ENCODE measurements around the gene DOK3.

DOK3 gene

DNA sequence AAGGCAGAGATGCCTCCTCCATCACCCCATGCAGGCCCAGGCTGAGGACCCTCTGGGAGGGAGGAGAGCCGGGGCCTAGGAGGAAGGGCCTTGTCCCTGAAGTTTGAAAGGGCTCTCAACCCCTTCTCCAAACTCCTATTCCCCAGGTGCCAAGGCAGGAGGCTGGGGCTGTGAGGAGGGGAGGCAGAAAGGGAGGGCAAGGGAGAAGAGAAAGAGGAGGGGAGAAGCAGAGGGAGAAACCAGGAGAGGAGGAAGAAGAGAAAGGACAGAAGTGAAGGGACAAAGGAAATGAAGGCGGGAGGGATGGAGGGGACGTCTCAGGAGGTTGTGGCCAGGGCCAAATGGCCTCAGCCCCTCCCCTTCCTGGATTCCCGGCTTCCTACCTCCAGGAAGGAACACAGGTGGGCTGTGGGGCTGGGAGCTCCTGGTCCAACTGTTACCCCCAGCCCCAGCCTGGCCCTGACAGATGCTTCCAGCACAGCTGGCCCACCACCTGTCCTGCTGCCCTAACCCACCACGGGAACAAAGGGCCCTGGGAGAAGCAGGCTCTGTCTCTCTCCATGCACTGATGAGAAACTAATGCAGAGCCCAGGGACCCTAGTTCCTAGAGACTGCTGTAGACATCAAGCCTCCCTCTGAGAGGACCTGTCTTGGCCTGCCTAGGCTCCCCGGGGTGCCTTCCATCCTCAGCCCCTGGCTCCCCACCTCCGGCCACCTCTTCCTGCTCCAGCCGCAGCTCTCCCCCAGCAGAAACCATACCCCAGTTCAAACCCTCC lies 39.7 kb downstream of the DOK3 start:
- in situ Hi-C loops (cut with MboI; ENCODE audit: low sequenced_read_pairs) = no loop called here

DNA sequence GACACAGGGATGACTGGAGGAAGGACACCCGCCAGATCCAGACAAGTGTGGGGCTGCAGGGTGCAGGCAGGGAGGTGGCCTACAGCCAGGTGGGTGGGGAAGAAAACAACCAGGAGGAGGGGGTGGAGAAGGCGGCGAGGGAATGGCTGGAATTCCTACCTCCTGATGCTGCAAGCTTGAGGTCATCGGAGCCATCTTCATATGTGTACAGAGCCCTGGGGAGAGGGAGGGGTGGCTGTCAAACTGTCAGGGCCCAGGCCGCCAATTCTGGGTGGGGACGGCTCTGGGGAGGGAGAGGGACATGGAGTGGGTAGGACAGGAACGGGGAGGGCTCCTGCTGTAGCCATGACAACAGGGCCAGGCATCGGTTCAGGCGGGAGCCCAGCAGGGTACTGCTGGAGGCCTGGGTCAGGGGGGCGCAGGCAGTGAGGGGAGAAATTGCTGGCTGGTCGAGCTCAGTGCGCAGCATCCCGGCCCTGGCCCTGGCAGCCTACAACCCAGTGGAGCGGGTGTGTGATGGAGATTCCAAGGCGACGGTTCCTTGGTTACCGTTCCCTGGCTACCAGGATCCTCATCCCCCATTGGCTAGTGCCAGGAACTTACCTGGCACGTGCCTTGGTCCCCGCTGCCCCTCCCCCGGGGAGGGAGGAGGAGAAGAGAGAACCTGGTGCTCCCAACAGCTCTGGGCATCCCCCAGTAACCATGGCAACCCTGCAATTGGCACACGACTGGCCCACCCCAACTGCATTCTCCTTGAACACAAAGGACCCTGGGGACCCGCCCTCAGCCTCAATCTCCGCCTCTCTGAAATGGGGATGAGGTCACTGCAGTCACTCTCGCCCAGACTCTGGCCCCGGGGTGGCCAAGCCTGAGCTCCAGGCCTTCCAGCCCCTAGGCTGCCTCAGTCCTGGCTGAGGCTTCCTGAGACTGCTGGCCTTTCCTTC lies 40.7 kb downstream of the DOK3 start:
- in situ Hi-C loops (cut with MboI; ENCODE audit: low sequenced_read_pairs) = no loop called here

DNA sequence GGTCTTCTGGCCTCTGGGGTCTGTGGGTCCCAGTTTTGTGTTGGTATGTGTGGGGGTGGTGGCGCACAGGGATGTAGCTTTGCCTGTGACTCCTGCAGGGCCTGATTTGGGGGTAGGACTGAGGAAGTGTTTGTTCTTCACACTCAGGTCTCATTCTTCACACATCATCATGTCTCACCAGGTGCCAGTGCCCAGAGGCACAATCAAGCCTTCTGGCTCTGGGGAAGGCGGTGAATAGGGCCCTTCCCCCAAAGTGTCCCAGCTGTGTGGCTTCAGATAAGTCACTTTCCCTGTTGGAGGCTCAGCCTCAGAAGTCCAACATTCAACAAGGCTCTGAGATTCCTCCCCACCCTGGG lies 41.3 kb downstream of the DOK3 start:
- in situ Hi-C loops (cut with MboI; ENCODE audit: low sequenced_read_pairs) = no loop called here

DNA sequence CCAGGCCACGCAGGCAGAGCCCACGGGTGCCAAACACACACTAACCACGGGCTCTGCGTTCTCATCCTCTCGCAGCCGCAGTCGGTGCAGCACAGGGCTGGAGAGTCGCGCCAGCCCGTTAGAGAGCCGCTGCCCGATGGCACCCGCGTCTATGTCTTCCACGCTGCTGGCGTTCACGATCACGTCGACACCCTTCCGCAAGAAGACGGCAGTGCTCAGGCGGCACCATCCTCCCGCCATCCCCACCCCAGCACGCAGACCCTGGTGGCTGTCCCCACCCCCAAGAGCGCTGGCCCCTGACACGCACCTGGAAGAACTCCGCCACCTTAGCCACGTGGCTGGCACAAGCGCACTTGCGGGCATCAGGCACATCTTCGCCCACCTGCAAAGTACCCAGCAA lies 42.2 kb downstream of the DOK3 start:
- in situ Hi-C loops (cut with MboI; ENCODE audit: low sequenced_read_pairs) = no loop called here

DNA sequence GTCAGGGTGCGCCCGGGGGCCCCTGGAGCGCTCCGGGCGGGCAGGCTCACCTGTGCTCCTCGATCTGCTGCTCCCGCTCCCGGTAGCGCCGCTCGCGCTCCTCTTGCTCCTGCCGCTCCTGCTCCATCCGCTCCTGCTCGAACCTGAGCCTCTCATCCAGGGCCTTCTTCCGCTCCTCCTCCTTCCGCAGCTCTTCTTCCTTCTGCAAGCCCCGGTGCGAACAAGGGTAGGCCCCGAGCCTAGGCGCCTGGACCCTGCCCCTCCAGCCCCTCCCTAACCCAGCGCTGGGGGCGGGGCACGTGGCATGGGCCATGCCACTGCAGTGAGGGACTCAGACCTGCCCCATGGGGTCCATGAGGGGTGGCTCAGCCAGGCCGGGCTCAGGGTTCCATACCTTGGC lies 42.8 kb downstream of the DOK3 start:
- in situ Hi-C loops (cut with MboI; ENCODE audit: low sequenced_read_pairs) = no loop called here

DNA sequence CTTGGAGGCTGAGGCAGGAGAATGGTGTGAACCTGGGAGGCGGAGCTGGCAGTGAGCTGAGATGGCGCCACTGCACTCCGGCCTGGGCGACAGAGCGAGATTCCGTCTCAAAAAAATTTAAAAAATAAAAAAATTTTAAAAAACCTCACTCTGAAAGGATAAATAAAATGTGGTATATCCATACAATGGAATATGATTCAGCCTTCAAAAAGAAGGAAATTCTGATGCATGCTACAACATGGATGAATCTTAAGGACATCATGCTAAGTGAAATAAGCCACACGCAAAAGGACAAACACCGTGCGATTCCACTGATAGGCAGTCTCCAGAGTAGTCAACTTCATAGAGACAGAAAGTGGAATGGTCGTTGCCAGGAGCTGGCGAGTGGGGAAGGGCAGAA lies 44.6 kb downstream of the DOK3 start:
- in situ Hi-C loops (cut with MboI; ENCODE audit: low sequenced_read_pairs) = no loop called here

DNA sequence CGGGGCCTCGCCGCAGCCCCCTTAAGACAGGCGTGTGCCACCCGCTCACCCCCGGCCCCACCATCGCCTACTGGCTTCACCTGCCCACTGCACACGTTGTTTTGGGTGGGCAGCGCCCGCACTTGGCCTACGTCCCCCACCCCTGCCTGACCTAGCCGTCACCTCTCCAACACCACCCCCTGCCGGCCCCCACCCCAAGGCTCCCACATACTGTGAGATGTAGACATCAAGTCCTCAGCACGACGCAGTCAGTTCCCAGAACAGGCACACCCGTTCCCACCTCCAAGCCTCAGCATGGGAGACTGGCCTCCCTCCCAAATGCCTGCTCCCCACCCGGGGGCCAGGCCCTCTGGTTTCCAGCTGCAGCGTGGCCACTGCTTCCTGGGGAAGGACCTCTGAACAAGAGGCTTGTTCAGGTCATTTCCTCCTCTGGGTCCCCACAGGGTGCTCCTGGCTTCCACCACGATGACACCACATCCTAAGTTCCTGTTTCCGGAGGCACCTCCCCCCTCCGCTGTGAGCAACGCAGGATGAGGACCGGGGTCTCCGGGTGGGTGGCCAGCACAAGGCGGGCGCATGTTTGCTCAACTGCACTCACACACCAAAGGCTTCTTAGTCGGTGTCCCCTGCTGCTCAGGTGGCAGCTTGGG lies 47.5 kb downstream of the DOK3 start:
- in situ Hi-C loops (cut with MboI; ENCODE audit: low sequenced_read_pairs) = no loop called here

DNA sequence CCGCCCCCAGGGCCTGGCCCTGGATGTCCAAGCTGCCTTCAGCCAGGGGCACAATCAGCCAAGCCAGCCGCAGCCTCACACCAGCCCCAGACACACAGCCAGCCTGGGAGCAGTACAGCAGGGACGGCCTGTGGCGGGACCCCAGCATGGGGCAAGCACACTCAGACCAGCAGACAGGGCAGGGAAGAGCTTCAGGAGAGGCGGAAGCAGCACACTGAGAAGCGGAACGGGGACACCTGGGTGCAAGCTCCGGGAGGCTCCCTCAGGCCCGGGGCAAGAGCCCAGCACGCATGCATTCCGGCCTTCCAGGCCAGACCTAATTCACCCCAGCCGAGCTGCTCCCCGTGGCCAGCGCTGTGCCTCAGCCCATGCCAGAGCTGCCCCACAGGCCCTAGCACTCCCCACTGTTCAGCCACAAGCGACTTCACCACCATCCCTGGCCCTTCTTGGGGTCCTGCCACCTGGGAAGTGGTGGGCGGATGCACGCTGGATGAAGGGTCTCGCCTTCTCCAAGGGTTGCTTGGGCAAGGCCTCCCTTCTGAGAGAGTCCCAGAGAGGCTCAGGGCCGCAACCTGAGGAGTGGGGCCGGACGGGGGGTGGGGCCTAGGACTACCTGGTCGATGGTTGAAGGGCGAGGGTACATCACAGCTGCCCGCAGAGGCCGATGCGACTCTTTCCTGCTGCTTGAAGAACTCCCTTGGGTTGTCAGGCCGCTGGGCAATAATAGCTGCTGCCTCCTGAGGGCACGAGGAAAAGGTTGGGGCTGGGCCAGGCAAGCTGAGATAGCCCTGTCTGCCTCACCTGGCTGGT lies 49.6 kb downstream of the DOK3 start:
- in situ Hi-C loops (cut with MboI; ENCODE audit: low sequenced_read_pairs) = no loop called here

DNA sequence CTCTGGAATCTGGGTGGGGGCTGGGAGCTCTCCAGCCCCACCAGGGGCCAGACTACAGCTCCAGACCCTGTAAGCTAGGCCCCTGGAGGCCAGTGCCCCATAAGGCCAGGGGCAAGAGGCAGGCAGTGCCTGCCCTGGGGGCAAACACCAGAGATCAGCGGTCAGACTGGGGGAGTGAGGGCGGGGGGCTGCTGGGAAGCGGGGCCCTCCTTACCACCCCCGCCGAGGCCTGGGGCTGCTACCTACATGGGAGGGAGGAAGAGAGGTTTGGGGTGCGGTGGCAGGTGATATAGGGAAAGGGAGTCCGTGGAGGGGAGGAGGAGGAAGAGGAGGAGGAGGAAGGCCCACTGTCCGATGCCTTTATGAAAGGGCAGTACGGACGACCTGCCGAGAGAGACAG lies 50.3 kb downstream of the DOK3 start:
- in situ Hi-C loops (cut with MboI; ENCODE audit: low sequenced_read_pairs) = no loop called here

DNA sequence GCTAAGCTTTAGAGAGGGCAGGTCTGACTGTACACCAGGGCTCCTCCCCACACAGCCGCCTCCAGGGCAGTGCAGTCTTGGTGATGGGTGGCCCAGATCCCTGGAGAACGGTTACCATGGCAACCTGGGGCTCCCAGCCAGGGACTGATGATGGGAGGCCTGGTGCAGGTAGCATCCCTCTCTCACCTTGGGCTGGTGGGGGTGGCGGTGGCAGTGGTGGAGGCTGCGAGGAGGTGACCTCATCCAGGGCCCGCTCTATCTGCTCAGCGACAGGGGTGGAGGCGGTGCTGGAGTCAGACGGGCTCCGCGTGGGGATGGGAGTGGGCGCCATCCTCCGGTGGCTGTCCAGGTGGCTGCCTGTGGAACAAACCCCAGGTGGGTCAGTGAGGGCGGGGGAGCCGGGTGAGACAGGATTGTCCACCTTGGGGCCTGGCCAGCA lies 50.7 kb downstream of the DOK3 start:
- in situ Hi-C loops (cut with MboI; ENCODE audit: low sequenced_read_pairs) = no loop called here

DNA sequence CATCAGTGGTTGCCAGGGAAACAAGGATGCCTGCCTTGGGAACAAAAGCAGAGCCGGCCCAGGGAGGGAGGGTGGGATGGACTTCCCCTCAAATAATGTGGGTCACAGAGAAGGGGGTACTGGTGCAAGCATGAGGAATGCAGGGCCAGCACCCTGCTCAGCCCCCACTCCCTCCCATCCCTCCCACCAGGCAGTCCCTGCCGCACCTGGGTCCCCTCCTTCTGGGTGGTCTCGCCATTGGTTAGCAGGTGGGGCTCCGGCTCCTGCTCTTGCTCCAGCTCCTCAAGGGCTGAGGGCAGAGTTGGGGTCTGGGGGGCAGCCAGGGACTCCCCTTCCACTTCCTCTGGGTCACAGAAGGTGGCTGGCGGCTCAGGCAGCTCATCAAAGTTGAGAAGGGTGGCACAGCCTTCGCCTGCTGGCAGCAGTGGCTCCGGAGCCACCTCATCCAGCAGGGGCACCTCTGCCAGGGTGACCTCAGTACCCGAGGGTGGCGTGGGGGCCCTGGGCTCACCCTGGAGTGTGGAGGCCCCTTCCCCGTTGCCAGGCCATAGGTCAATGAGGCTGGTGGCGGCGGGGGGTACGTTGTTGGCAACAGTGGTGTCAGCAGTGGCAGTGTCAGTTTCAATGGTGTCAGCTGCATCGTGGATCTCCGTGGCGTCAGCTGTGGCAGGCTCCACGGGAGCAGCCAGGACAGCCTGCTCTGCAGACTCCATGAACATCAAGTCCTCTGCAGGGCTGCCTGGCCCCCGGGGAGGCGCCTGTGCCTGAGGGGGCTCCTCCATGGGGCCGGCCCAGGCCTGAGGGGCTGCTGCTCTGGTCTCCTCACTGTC lies 51.6 kb downstream of the DOK3 start:
- in situ Hi-C loops (cut with MboI; ENCODE audit: low sequenced_read_pairs) = no loop called here

DNA sequence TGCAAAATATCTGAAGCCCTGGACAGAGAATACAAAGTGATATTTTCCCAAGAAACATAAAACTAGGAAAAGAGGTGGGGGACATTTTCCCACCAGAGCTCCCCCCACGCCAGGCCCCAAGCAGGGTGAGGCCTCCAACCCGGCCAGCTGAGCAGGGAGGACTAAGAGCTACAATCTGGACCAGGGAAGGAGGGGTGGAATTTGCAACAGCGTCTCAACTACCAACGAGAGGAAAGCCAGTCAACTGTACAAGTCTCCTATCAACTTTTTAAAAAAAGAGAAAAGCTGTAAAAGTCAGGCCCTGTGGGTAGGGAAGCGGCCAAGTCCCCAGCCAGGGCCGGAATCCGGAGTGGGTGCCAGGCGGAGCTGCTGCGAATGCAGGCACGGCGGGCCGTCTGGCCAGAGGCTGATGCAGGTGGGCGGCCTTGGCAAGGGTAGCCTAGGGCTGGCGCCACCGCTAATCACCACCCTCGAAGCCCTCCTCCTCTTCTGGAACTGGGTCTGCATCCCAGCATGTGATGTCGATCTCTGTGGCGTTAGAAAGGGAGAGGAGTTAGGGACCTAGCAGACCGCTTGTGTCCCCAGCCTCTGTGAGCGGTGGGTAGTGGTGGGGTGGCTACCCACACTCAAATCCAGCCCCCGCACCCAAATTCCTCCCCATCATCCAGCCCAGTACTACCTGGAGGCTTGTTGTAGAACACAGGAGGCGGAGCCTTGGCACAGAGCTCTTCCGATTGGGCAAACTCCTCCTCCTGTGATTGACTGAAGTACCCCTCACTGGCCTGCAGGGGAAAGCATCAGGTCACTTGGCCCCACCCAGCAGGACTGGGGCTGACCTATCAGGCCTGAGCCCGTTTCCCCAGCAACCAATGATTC lies 52.4 kb downstream of the DOK3 start:
- in situ Hi-C loops (cut with MboI; ENCODE audit: low sequenced_read_pairs) = no loop called here

DNA sequence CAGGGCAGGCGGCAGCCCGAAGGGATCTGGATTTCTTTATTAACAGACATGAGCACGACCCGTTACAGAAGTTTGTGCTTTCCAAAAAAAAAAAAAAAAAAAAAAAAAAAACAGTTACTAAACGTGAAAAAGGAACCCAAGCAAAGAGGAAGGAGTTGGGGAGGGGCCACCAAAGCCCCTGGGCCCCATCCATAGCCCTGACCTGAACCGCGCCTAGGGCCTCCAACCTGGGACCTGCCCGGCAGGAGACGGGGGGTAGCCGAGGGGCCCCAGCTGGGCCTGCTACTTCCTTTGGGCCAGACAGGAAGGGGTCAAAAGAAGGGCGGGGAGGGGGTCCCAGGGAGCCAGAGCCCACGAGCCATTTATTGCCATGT lies 53.0 kb downstream of the DOK3 start:
- in situ Hi-C loops (cut with MboI; ENCODE audit: low sequenced_read_pairs) = no loop called here

DNA sequence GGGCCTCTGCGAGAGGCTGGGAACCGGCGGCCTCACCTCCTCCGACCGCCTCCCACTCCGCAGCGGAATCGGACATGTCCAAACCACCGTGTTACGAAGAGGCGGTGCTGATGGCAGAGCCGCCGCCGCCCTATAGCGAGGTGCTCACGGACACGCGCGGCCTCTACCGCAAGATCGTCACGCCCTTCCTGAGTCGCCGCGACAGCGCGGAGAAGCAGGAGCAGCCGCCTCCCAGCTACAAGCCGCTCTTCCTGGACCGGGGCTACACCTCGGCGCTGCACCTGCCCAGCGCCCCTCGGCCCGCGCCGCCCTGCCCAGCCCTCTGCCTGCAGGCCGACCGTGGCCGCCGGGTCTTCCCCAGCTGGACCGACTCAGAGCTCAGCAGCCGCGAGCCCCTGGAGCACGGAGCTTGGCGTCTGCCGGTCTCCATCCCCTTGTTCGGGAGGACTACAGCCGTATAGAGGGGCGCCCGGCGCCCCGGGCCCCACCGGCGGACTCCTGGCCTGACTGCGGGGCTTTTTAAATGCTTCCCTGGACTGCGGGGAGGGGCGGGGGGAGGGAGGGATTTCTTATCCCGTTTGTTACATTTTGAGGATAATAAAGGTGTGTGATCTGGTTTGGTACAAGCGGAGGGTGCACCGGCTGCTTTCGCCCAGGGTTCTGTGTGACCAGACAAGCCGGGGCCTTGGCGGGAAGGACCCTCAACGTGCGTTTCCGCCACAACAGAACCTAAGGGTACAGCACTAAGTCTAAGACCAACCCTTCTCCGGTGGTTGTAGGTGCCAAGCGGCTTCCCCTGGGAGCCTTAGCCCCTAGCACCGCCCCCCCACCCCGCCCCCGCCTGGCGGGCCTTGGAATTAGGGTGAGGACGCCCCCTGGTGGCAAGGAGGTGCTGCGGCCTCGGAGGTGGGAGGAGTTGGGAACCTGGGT lies 53.7 kb downstream of the DOK3 start:
- in situ Hi-C loops (cut with MboI; ENCODE audit: low sequenced_read_pairs) = no loop called here

DNA sequence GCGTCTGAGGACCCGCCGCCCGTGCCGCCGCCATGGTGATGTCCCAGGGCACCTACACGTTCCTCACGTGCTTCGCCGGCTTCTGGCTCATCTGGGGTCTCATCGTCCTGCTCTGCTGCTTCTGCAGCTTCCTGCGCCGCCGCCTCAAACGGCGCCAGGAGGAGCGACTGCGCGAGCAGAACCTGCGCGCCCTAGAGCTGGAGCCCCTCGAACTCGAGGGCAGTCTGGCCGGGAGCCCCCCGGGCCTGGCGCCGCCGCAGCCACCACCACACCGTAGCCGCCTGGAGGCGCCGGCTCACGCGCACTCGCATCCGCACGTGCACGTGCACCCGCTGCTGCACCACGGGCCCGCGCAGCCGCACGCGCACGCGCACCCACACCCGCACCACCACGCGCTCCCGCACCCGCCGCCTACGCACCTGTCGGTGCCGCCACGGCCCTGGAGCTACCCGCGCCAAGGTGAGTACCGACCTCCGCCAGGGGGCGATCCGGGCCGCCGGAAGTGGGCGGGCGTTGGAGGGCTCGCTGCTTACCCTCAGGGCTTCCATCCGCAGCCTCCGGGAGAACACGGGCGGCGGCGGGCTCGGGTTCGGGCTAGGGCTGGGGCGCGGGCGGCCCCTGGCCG lies 54.5 kb downstream of the DOK3 start:
- in situ Hi-C loops (cut with MboI; ENCODE audit: low sequenced_read_pairs) = no loop called here

DNA sequence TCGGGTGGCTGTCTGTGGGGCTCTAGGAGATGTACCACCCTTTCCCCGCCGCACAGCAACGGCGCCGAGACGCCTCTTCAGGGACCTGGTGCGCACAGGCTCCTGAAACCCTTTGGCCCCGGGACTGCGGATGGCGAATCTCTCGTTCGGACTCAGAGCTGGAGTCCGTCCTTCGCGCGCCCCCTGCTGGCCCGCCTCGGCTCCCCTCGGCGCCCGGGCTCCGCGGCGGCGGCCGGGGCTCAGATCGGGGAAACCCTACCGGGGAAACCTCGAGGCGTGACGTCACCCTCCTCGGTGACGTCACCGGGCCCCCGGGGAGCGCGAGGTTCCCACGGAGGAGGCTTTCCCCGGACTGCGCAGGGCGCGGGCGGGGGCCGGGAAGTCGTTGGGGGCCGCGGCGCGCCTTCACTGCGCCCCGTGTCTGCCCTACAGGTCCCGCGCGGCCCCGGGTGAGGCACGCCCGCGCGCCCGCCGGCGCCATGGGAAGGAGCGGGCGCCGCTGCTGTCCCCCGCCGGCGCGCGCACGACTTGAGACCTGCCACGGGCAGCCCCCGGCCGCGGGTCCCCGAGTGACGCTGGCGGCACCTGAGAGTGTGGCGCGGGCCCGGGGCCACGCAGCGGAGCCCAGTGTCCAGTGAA lies 55.1 kb downstream of the DOK3 start:
- in situ Hi-C loops (cut with MboI; ENCODE audit: low sequenced_read_pairs) = no loop called here

DNA sequence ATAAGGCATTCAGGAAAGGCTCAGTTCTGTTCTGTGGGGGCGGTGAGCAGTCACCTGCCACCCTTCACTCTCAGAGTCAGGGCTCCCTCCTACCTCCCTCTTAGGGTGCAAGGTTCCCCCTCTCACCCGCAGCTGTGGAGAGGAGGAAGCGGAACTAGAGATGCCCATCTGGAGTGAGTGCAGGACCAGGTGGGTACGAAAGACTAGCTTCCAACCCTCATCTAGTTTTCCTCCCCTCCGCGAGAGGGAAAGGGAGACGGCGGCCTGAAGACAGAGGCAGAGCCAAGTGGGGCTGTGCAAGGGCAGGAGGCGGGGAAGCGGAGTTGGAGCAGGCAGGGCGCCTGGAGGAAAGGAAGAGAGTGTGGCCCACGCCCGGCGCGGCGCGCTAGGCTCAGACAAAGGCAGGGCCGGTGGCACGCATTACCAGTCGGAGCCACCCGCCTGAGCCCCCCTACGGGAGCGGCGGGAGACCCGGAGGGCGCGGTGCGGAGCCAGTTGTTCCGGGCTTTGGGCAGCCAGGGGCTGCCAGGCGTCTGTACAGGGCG lies 55.7 kb downstream of the DOK3 start:
- in situ Hi-C loops (cut with MboI; ENCODE audit: low sequenced_read_pairs) = no loop called here

All from HL-60/S4 treated with retinoic acid at 250 ng/mL for 4 days and 3 days (cell line).